HG03175 (cell line): Measurements from ENCODE around the gene ANO2.
"Not testable (repeated sequence)": the region's sequence is repeated elsewhere in the genome, so short reads cannot be mapped to it uniquely, and the experiment has no call there.

Experiments used
- ATAC-seq: cut with Tn5 transposase; IDR thresholded peaks from one replicate; pipeline ENCODE4 v1.9.1; 2021; ENCODE audit warnings: mild to moderate bottlenecking, moderate library complexity; ENCODE audit not compliant: unreplicated experiment

Gene ANO2

DNA sequence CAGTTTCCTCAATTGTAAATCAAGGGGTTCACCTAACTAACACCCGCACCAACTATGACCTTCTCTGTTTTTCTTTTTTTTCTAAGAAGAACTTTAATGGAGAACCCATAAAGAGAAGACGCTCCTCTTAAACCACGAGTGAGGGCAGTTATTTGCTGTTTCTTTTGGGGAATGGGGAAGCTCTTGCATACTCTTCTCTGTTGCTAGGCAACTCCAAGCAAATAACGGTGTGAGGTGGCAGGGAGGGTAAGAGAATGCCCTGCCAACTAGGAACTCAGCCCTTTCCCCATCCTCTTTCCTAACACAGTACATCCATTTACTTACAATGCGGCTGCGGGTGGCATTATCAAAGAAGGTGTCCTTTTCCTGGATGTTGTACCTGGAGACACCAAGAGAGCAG lies 114.9 kb downstream of the ANO2 start:
- no peak for ATAC-seq

DNA sequence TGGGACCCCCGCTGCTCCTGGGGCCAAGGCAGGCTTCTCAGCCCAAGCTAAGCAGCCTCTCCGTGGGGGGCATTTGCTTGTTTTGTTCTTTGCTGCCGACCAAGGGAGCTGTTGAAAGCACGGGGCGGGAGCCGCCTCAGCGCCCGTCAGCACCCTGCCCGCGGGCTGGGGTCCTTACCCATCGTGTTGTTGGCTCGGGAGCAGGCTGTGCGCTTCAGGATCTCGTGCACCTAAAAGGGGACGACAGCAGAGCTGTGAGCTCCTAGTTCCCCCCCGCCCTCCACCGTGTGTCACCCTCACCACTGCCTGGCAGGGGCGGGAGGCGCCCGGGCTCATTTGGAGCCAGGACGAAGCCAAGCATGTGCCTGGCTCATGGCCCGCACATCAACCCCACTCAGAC lies 117.5 kb downstream of the ANO2 start:
- ATAC-seq = no peak

DNA sequence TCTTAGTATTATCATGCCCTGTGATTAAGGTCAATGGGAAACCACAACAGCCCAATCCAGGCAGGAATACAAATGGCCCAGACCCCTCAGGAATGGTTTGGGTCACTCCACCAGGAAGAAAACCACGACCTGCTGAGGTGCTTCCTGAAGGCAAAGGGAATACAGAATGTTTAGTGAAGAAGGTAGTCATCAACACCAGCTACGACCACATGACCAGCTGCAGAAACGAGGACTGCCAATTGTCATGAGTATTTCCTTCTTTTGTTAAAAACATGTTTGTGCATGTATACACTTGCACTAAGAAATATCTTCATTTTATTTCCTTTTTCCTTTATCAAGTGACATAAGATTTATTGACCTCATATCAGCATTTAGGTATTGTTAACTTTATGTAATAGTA lies 119.3 kb downstream of the ANO2 start:
- not testable (repeated sequence) for ATAC-seq

DNA sequence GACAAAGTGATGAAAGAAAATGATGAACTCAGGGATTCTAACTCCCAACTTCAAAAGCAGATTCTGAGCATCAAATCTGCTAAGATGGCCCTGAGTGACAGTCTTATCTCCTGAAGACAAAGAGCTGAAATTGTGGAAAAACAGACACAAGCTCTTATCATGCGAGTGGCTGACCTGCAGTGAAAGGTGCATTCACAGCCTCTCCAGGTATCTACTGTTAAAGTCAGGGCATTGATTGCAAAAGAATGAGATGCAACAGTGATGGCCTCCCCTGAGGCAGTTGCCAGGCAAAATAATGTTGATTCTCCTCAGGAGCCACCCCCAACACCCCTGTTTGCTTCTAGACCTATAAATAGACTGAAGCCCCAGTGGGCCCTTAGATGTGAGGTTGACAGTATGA lies 126.2 kb downstream of the ANO2 start:
- ATAC-seq = not testable (repeated sequence)

DNA sequence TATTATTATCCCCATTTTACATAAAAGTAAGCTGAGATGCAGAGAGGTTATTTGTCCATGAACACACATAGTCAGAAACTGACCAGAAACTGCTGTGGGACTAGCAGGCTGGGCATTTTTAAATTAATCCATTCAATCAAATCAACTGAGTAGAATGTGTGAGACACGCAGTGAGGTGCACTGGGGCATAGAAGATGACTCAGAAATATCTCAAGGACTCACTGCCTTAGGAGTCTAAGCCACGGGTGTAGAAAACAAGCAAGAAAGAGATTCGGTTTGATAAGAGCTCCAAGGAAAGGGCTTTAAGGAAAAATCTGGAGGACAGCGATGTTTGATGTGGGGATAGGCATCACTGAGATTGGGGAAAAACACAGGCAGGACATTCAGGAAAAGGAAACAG lies 127.8 kb downstream of the ANO2 start:
- no peak for ATAC-seq

DNA sequence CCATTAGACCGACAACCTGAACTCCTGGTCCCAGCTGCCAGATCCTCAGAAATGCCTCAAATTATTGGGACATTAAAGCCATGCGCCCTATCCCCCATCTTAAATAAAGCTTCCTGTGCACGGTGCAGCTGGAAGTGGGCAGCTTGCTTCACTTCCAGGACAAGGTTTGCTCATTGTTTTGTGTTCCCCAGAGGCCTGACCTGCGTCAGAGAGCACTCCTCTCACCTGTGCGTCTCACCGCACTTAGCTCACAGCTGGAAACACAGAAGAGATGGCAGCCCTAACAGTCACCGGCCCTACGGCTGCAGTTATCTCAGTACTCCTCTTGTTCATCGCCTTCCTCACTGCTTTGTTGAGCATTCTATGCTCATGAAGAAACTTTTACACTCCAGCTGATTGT lies 135.5 kb downstream of the ANO2 start:
- ATAC-seq = no peak

DNA sequence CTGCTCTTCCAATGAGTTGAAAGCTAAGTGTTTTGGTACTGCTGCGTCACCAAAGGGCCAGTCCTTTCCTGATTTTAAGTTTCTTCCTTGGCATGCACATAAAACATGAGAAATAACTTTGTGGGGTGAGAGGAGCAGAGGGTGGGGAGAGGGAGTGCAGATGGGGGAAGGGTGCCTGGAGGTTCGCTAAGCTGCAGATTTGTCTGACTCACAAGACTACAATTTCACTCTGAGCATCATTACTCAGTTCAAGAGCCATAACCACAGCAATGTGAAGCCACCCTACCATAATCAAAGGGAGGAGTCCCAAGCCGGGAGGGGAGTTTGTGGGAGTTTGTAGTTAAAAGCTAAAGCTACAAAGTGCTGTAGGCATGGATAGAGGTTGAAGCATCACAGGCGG lies 136.1 kb downstream of the ANO2 start:
- no peak for ATAC-seq

DNA sequence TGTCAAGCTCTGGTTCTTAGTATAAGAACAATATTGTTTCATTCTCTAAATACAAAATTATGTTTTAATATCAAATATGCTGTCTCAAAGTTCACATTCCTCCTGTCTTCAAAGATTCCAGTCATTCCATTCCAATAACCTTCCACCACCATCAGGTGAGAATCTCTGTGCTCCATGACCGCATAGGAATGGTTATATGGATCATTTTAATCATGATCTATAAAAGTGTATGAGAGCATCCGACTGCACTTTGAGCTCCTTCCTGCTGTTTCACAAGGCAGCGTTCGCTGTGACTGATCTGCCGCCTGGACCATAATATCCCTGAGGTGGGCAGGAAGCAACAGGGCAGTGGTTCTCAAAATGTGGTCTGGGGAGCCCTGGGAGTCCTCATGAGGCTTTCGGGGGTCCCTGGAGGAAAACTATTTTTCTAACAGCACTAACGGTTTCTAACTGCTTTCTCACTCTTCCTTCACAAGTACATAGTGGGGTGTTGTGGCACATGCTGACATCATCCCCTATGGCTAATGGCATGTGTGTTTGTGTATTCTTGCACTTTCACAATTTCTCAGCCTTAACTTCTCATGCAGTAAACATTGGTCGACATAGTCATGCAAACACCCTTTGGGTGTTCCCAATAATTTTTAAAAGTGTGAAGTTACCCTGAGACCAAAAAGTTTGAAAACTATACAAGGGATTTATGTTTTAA lies 137.4 kb downstream of the ANO2 start:
- ATAC-seq = no peak

DNA sequence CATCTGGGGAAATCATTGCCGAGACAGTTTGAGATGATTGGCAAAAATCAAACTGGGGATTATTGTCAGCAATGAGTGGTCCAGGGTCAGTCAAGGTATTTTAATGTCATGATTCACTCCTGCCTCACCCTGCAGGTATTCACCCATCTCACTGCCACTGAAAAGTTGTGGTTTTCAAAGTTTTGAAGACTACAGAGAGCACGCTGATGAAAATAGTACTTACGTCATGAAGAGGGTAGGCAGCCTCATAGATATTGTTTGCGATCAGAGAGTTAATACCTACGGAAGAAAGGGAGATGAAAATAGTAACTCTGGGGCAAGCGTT lies 138.0 kb downstream of the ANO2 start:
- ATAC-seq = no peak

DNA sequence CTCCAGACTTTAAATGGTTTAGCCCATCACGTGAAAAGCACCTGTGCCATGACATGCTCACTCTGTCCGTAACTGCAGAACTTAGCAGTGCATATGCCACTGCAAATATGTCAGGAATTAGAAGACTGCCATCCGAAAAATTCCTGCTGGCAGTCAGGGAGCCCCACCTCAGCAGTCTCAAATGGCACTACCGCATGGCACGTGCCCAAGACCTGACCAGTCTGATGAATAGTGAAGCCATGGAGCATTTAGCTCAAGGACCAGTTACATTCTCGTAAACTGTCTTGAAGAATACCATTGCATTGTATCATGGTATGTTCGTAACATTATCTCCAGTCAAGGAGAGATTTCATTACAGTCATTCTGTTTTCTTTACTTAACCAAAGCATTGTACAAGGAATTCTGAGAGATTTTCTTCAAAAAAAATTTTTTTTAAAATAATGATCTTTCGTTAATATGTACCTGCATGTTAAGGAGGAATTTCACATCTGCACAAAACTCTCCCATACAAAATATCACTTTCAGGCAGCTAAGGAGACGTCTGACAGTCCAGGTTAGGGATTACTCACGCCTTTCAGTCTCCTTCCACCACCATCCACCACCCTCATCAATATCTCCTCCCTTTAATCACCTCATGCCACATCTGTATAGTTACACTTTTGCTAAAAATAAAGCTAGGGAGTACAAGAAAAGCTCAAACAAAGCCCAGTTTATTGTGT lies 138.5 kb downstream of the ANO2 start:
- ATAC-seq = no peak

DNA sequence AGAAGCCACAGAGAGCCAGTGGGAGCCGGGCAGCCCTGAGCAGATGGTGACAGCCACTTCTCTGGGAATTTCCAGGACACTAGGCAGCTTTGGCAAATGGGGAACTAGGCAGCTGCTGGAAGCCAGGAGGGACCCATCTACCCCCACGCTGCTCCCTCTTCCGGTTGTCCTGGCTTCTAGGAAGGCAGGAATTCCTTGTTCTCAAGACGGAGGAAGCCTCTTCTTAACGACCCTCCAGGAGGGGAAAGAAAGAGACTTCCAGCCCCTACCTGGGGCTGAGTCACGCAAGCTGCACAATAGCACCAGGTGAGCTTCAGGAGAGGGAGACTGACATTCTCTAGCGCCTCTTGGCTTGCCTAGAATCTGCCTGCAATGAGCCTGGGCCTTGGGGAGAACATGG lies 141.5 kb downstream of the ANO2 start:
- no peak for ATAC-seq

DNA sequence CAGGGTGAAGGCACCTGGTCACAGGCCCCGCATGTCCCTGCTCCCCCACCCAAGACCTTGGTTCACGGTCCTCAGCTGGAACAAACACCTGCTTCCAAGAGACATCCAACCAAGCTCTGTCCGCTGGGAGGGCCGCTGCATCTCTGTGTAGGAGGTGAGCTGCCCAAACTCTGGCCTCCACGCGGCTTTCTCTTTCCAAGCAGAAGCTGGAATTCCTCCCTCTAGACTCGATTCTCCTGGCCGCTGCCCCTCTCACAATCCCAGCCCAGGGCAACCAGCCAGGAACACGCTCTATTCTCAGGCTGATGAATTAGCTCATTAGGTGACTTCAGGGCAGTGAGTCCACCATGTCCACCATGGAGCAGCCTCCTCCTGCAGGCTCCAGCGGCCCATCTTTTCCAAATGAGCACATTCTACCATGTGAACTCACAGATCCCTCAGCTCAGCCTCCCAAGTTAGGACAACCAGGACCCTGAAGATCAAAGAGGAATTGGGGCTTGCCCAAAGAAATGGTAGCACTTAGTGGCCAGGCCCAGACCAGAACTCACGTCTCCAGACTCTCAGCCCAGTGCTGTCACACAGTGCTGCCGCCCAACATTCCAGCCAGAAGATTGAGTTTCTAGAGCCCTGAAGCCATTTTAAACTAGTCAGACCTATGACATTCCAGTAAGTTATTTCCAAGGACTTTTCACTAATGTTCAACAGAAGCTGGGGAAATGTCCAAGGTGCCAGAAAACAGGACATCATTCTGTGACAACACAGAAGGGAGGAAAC lies 146.6 kb downstream of the ANO2 start:
- no peak for ATAC-seq

DNA sequence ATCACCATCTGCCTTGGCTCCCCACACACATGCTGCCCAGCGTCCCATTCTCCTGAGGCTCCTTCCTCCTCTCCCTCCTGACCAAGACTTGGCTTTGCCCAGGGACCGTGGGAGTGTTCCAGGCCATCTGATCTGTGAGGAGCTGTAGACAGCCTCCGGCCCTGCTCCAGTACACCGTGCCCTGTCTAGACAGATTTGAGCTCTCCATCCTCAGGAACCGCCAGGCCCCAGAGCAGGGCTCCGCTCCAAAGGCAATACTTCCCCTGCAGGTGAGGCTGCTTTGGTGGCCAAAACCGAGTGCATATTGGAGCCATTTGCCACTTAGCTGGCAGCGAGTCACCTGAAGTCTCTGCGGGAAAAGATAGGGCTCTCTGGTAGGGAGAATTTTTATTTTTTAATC lies 147.4 kb downstream of the ANO2 start:
- ATAC-seq = no peak

DNA sequence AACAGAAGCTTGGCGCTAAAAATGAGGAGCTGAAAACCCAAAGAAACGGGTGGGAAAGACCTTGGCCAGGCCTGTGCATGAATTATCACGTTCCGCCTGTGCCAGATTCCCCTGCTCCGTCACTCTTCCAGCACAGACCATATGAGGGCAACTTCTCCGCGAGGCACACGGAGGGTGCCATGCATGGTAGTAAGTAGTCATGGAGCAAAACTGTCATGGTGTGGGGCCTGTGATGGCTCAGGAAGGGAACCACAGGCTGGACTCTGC lies 148.2 kb downstream of the ANO2 start:
- no peak for ATAC-seq

DNA sequence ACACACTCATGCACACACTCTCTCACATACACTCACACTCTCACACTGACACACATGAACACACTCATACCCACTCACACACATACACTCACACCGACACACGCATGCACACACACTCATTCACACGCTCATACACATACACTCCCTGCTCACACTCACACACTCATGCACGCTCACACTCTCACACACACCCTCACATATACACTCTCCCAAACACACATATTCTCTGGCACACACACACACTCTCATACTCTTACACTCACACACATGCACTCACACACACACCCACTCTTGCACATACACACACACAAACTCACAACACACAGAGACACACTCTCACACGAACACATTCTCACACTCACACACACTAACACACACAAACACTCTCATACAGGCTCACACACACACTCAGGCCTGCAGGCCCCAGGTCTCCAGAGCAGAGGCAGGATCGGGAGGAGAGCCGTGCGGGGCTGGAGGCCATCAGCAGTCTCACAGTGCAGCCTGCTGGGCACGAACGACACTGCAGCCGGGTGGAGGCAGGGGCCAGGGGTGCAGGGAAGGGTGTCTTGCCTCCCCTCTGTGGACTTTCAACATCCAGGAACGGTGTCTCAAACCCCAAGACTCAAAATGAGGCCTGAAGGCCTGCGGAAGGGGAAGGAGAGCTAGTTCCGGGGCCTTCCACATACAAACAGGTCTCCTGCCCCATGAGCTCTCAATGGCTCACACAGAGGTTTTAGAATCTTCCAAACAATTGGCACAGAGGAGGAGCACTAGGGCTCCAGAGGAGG lies 148.7 kb downstream of the ANO2 start:
- no peak for ATAC-seq

DNA sequence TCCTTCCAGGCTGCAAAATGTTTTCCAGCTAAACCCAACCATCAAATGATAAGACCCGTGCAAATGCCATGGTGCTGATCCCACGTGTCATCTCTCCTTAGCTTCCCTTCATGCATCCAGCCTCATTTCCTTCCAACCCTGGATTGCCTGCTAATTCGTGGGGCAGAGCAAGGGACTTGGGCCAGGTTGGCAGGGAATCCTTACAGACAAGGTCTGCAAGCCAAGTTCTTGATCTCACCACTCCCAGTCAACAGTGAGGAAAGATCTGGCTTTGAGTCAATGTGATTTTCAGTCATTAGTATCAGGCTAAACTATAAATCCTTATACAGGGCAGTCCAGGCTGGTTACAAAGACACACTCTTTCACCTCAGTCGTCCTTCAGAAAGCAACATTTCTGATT lies 150.9 kb downstream of the ANO2 start:
- ATAC-seq = no peak

DNA sequence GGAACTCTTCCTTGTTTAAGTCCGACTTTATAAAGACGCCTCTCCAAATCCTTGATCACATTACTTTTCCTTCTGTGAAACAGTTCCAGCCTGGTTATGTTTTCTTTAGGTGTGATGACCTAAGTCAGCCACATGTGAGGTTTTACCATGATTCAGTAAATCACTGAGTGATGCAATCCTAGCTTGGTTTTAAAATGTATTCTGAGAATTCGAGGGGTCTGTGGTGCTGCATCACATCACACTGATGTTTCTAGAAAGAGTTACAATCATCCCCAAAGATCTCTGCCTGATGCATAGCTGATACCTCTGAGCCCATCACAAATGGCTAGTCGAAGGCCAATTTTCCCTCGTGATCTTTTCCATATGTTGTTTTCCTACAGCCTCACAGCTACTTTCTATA lies 152.7 kb downstream of the ANO2 start:
- no peak for ATAC-seq

DNA sequence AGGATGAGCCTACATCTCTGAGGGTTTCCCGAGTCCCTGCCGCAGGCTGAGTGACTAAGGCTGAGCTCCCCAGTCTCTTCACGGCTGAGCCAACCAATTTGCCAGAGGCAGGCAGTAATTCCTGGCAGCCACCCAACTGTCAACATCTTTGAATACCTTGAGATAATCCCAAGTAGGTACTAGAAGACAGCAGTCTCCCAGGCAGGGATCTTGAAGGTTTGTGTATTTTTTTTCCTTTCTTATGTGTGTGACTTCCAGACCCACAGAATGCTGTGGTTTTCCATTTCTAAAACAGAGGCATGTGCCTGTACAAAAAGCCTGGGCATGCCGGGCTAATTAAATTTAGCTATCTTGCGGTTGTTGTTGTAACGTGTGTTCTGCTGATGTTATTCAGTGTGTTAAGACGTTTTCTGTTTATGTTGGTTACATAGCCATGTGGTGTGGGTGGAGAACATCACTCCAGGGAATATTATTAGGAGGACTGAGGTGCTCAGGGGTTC lies 155.5 kb downstream of the ANO2 start:
- ATAC-seq = no peak

DNA sequence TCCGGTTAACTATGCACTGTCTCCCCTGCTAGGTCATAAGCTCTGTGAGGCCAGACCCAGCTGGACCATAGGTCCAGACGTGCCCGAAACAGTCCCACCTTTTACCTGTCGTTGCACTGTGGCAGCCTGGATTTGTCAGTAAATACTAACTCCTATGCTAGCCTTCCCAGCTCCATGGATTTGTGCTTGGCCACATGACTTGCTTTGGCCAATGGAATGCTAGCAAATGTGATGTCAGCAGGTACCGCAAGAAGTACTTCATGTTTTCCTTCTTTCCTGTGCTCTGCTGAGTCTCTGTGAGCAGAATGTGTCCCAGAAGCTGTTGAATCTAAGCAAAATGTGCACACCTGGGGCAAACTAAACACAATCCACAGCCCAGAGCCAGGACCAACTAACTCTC lies 157.2 kb downstream of the ANO2 start:
- ATAC-seq = no peak

DNA sequence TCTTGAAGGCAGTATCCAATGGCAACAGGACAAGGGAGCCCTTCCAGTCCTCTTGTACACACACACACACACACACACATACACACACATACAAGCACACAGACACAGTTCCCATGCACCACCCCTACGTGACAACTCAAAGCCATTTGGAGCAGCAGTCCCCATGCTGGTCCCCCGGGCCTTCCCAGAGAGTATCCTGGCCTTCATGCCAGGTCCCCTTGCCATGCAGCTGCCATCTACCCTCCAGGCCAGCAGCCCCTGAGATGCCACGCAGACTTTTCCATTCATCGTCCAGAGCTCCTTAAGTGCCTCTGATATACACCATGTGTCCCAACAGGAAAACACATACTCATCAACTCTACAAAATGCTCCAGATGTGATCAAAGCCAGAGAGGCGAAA lies 159.5 kb downstream of the ANO2 start:
- ATAC-seq = no peak

DNA sequence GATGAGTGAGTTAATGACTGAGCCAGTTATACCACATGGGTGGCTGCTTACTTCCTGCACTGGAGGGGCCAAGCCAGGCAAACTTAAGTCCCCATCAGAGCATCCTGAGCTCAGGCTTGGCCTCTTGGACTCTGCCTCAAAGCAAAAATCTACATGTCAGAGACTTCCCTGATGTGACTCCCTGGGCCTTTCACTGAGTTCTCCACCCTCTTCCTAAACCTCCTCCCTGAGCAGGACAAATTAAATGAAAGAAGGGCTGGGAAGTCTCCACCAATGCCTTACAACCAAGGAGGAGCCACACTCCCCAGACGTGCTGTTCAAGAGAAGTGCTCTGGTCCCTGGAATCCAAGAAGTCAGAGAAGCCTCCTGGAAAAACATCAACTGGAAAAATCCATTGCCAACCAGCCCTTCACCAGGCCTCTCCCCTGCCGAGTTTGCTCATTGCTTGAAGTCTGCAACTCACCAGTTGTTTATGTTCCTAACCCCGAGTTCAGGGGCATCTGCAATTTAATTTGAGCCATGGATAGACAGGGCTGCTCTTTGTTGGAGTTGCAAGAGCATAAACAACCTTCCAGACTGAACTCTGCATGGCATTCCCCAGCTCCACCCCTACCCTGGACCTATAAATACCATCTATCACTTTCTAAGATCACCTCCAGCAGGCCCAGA lies 160.5 kb downstream of the ANO2 start:
- ATAC-seq = no peak
